GM23248 (cell line): ENCODE measurements around the gene EVL. TPM values are rescaled to one million over a fixed set of nuclear protein-coding genes. Genes with fewer than 3 reads are reported as not detected.
A peak's percentile ranks its signal among the peaks of the same experiment; 100 is the strongest.

Source experiments
- DNase-seq: peaks from one replicate; pipeline ENCODE4 v3.0.0-alpha.2; 2015
- H2AFZ ChIP-seq: fragments of 200-600 bp; sonication (generic); 2 replicates; pipeline ENCODE4 v1.6.1; 2016; ENCODE audit warnings: antibody characterized with exemption
- H3F3A ChIP-seq: fragments of 200-600 bp; sonication (generic); 2 replicates; pipeline ENCODE4 v1.6.1; 2016; ENCODE audit warnings: mild to moderate bottlenecking, antibody characterized with exemption, mixed run types; ENCODE audit not compliant: insufficient read depth
- H3K27ac ChIP-seq: fragments of 200-600 bp; sonication (generic); 2 replicates; pipeline ENCODE4 v1.5.1; 2016; ENCODE audit warnings: mild to moderate bottlenecking
- H3K27me3 ChIP-seq: fragments of 200-600 bp; sonication (generic); replicated peaks from 2 replicates; pipeline ENCODE4 v1.6.1; 2016; ENCODE audit warnings: mild to moderate bottlenecking; ENCODE audit not compliant: insufficient read depth
- H3K36me3 ChIP-seq: fragments of 200-600 bp; sonication (generic); 2 replicates; pipeline ENCODE4 v1.6.1; 2016; ENCODE audit warnings: low read depth, mild to moderate bottlenecking
- H3K4me1 ChIP-seq: fragments of 200-600 bp; sonication (generic); 2 replicates; pipeline ENCODE4 v1.6.1; 2016; ENCODE audit warnings: mild to moderate bottlenecking; ENCODE audit not compliant: insufficient read depth
- H3K4me2 ChIP-seq: fragments of 200-600 bp; sonication (generic); one replicate; pipeline ENCODE4 v1.6.1; 2016; ENCODE audit warnings: mild to moderate bottlenecking; ENCODE audit not compliant: unreplicated experiment
- H3K4me3 ChIP-seq: fragments of 200-600 bp; sonication (generic); 2 replicates; pipeline ENCODE4 v1.5.1; 2016; ENCODE audit warnings: mild to moderate bottlenecking
- H3K79me2 ChIP-seq: fragments of 200-600 bp; sonication (generic); 2 replicates; pipeline ENCODE4 v1.6.1; 2016; ENCODE audit warnings: mild to moderate bottlenecking; ENCODE audit not compliant: insufficient read depth
- H3K9ac ChIP-seq: fragments of 200-600 bp; sonication (generic); 2 replicates; pipeline ENCODE4 v1.6.1; 2016; ENCODE audit warnings: mild to moderate bottlenecking
- H3K9me2 ChIP-seq: fragments of 200-600 bp; sonication (generic); 2 replicates; pipeline ENCODE4 v1.6.1; 2016; ENCODE audit warnings: mixed run types, mild to moderate bottlenecking, moderate library complexity; ENCODE audit not compliant: insufficient read depth
- H3K9me3 ChIP-seq: fragments of 200-600 bp; sonication (generic); one replicate; pipeline ENCODE4 v1.6.1; 2017; ENCODE audit warnings: low read depth
- H4K20me1 ChIP-seq: fragments of 200-600 bp; sonication (generic); 2 replicates; pipeline ENCODE4 v1.6.0; 2016; ENCODE audit not compliant: insufficient read depth
- EZH2 ChIP-seq: fragments of 200-600 bp; sonication (generic); IDR thresholded peaks from 2 replicates; pipeline ENCODE4 v1.6.1; 2018; ENCODE audit warnings: antibody characterized with exemption, mild to moderate bottlenecking; ENCODE audit not compliant: insufficient read depth, poor library complexity, severe bottlenecking
- EZH2phosphoT487 ChIP-seq: fragments of 200-600 bp; sonication (generic); IDR thresholded peaks from 2 replicates; pipeline ENCODE4 v1.6.1; 2018; ENCODE audit warnings: antibody characterized with exemption, moderate library complexity, mild to moderate bottlenecking, low read depth; ENCODE audit not compliant: insufficient read depth
- WGBS, 2 experiments: methylation state at CpG; one replicate each; pipeline ENCODE4 v1.1.6; 2015 to 2017; ENCODE audit warnings: low lambda C conversion rate in 2 of 2, low coverage in 1 of 2; ENCODE audit errors: missing lambda C conversion rate in 2 of 2; 5-methylcytosine and 5-hydroxymethylcytosine counted together
- in situ Hi-C: fragments of 300-500 bp; cut with MboI; formaldehyde crosslinking; loops from 2 replicates; pipeline ENCODE4 v1.15.0; 2020
- polyA plus RNA-seq: library from polyadenylated mRNA; unstranded; fragments of >200 nt; fragmentation: Nextera tagmentation; extraction: Ambion mirVana; gene quantifications from 2 replicates; pipeline ENCODE4 v1.2.1, GENCODE V29; 2016
- total RNA-seq: library from RNA; depleted of rRNA; stranded (reverse); fragments of >200 nt; shearing (Covaris generic); gene quantifications from 2 replicates; pipeline ENCODE4 v1.2.3, GENCODE V29; 2014

EVL gene
- total and polyA plus RNA-seq, 2 experiments from 2014 or later = 6.6 to 29.9 TPM

DNA sequence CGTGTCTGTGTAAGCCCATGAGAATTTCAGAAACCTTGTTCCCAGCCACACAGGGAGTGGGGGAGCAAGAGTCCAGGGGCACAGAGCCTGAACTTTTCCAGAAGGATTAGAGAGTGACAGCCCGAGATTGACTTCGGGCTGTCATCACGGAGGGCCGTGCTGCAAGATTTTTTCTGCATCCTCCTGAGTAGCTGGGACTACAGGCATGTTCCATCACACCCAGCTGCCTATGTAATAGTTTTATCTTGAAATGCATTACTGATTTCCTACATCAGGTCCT is 14.4 kb downstream of the EVL start:
- Histone ChIP-seq H3K79me2 (peaks cover 21% of the 10 kb centered on the region), H4K20me1 (no peaks in the 10 kb centered on the region), H2AFZ (no peak overlapping the region), H3K9ac (peak overlapping the region; percentile 53), H3K27ac (peak overlapping the region; percentile 34; the same call in 1 of the 2 replicates), H3F3A (peaks cover 17% of the 10 kb centered on the region), H3K4me1 (peaks cover 23% of the 10 kb centered on the region), H3K9me3 (no peaks in the 10 kb centered on the region), H3K9me2 (no peaks in the 10 kb centered on the region), H3K27me3 (no peaks in the 10 kb centered on the region), H3K36me3 (no peaks in the 10 kb centered on the region), H3K4me2 (peak overlapping the region; percentile 3), H3K4me3 (no peak overlapping the region)
- TF ChIP-seq EZH2 (no peak), EZH2phosphoT487 (no peak)
- no peak for DNase-seq
- 96 to 97% methylated on average over 5 of the region's 5 CpGs for WGBS, 2 experiments
- in situ Hi-C loops = no loop called here

DNA sequence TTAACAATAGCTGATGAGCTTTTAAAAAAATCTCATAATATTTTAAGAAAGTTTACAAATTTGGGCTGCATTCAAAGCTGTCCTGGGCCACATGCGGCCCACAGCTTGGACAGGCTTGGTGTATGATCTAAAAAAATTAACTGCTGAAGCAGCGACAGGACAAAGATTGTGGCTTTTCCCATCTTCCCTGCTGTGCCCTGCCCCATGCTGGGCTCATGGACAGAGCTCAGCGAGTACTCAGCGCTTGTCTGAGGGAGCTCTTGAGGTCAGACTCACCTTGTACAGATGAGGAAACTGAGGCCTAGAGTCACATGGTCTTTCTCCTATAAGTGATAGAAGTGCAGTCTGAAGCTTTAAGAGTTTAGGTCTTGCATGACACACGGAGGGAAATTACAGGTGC is 15.0 kb downstream of the EVL start:
- WGBS, 2 experiments = 94 to 98% methylated on average over 5 of the region's 5 CpGs
- H3K27ac ChIP-seq = no peak overlapping the region

DNA sequence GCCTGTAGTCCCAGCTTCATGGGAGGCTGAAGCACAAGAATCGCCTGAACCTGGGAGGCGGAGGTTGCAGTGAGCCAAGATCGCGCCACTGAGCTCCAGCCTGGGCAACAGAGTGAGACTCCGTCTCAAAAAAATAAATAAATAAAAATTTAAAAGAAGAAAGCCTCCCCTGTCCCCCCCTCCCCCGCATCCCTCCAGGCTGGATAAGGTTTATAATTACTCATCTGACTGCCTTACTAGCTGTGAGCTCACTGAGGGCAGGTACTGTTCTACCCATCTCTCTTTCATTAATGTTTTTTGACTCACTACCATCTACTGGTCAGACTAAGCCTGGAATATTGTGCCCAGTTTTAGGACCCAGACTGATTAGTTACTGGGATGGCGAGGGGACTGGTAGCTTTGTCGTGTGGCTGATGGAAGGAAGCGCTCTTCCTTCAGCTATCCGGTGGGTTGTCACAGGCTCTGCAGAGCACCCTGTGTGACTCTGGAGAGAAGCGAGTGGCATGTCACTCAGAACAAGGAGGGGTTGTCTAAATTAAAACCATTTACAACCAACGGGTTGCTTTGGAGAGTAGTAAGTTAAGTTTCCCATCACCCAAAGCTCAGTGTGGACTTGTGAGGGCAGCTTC is 16.9 kb downstream of the EVL start:
- H3K27me3 ChIP-seq = no peaks in the 10 kb centered on the region
- no peak overlapping the region for H3K4me2 ChIP-seq
- no peak overlapping the region for H2AFZ ChIP-seq
- no peaks in the 10 kb centered on the region for H4K20me1 ChIP-seq
- no peak overlapping the region for H3K9ac ChIP-seq
- WGBS, 2 experiments = 93 to 97% methylated on average over 9 to 12 of the region's 12 CpGs
- peaks cover 11% of the 10 kb centered on the region for H3K4me1 ChIP-seq
- in situ Hi-C loops = no loop called here
- TF ChIP-seq EZH2 = no peak
- H3K36me3 ChIP-seq = no peaks in the 10 kb centered on the region
- DNase-seq = no peak
- peaks cover 21% of the 10 kb centered on the region for H3K79me2 ChIP-seq
- H3F3A ChIP-seq = peaks cover 5% of the 10 kb centered on the region
- H3K4me3 ChIP-seq = no peak overlapping the region
- no peaks in the 10 kb centered on the region for H3K9me3 ChIP-seq
- H3K27ac ChIP-seq = no peak overlapping the region
- H3K9me2 ChIP-seq = no peaks in the 10 kb centered on the region

More for the DNA sequence above, 15.0 kb downstream of the EVL start:
- TF ChIP-seq EZH2 = no peak
- TF ChIP-seq EZH2phosphoT487 = no peak
- Histone ChIP-seq H3F3A (peaks cover 17% of the 10 kb centered on the region), H4K20me1 (no peaks in the 10 kb centered on the region), H3K9me3 (no peaks in the 10 kb centered on the region), H3K27me3 (no peaks in the 10 kb centered on the region), H3K79me2 (peaks cover 21% of the 10 kb centered on the region), H3K9ac (no peak overlapping the region), H3K4me3 (no peak overlapping the region), H3K9me2 (no peaks in the 10 kb centered on the region), H2AFZ (no peak overlapping the region), H3K36me3 (no peaks in the 10 kb centered on the region), H3K4me1 (peaks cover 23% of the 10 kb centered on the region), H3K4me2 (no peak overlapping the region)
- in situ Hi-C loops = no loop called here
- DNase-seq = no peak

DNA sequence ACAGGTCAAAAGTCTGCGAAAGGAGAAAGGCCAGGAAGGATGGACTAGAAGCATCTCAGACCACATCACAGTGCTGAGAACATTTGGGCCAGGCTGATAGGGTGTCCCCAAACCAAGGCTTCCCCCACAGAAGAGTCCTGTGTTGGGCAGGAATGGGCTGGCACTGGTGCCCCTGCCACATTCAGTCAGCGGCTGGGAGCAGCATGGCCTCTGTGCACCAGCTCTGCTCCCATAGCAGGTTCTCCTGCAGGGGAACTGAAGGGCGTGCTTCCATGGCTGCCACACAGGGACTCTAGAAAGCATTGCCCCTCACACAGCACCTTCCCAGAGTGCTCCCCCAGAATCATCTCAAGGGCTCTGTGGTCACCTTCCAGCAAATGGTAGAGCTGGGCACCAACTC is 17.5 kb downstream of the EVL start:
- H3K4me3 ChIP-seq = no peak overlapping the region
- peaks cover 21% of the 10 kb centered on the region for H3K79me2 ChIP-seq
- H3K4me1 ChIP-seq = peaks cover 9% of the 10 kb centered on the region
- H3K27ac ChIP-seq = no peak overlapping the region
- in situ Hi-C loops = no loop called here
- no peaks in the 10 kb centered on the region for H4K20me1 ChIP-seq
- 97 to 100% methylated on average over 3 of the region's 3 CpGs for WGBS, 2 experiments
- no peaks in the 10 kb centered on the region for H3F3A ChIP-seq
- H3K9ac ChIP-seq = no peak overlapping the region
- H3K4me2 ChIP-seq = no peak overlapping the region
- no peaks in the 10 kb centered on the region for H3K9me3 ChIP-seq
- no peak for DNase-seq
- H3K27me3 ChIP-seq = no peaks in the 10 kb centered on the region
- no peaks in the 10 kb centered on the region for H3K9me2 ChIP-seq
- no peak overlapping the region for H2AFZ ChIP-seq
- no peak for TF ChIP-seq EZH2phosphoT487
- TF ChIP-seq EZH2 = no peak
- no peaks in the 10 kb centered on the region for H3K36me3 ChIP-seq

DNA sequence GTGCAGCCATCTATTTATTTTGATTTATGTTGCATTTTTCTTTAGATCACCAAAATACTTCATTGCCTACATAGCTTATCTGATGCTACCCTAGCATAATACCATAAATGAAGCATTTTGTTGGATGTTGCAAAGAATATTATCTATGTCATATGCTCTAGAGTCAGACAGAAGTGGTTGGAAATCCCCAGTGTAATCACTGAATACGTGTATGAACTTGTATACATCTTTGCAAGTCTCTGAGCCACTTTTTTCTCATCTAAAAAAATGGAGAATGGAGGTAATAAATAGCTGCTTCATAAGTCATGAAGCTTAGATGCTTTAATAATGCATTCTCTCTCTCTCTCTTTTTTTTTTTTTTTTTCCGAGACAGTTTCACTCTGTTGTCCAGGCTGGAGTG is 18.5 kb downstream of the EVL start:
- Histone ChIP-seq H2AFZ (no peak overlapping the region), H3K9me3 (no peaks in the 10 kb centered on the region), H3K9me2 (no peaks in the 10 kb centered on the region), H3K27me3 (no peaks in the 10 kb centered on the region), H3K4me2 (no peak overlapping the region), H3K4me3 (no peak overlapping the region), H4K20me1 (no peaks in the 10 kb centered on the region), H3K9ac (no peak overlapping the region), H3K4me1 (peaks cover 9% of the 10 kb centered on the region), H3K36me3 (no peaks in the 10 kb centered on the region), H3K27ac (no peak overlapping the region), H3K79me2 (peaks cover 21% of the 10 kb centered on the region), H3F3A (no peaks in the 10 kb centered on the region)
- 88 to 92% methylated on average over 2 of the region's 2 CpGs for WGBS, 2 experiments
- in situ Hi-C loops = no loop called here
- no peak for TF ChIP-seq EZH2phosphoT487
- no peak for TF ChIP-seq EZH2
- DNase-seq = no peak
